ENCODE data around the gene PHOSPHO2.

- TF ChIP-seq POLR2A (IDR thresholded peaks at IDR 0.05) (no peak), CTCF (IDR thresholded peaks at IDR 0.05) (no peak)
Measured at GRCh38 chr2:169696381-169696780, 2.1 kb downstream of the PHOSPHO2 start.
